ENCODE measurements around the gene ITPKC. TPM values are rescaled to one million over a fixed set of nuclear protein-coding genes. Genes with fewer than 3 reads are reported as not detected.

The ITPKC gene
- total and polyA plus RNA-seq, 7 donors, result 17.4 to 39.6 (median 24.5) TPM

DNA sequence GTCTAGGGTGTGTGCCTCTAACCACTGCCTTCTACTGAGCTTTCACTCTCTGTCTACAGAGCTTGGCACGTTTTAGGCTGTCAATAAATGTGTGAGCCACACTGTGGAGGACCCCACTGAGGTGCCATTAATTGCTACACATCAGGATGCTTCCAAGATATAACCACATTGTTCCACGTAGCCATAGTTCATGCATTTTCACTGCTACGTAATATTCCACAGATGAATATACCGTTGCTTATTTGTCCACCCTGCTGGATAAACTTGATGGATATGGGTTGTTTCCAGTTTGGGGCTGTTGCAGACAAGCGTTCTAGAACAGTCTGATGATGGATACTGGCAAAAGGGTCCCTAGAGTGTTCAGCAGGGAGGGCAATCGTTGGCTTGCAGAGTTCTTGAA is 15.2 kb upstream of the ITPKC start:
- 94 to 97% methylated on average over 6 of the region's 6 CpGs for WGBS, 2 donors
- TF ChIP-seq, protein P1, sequence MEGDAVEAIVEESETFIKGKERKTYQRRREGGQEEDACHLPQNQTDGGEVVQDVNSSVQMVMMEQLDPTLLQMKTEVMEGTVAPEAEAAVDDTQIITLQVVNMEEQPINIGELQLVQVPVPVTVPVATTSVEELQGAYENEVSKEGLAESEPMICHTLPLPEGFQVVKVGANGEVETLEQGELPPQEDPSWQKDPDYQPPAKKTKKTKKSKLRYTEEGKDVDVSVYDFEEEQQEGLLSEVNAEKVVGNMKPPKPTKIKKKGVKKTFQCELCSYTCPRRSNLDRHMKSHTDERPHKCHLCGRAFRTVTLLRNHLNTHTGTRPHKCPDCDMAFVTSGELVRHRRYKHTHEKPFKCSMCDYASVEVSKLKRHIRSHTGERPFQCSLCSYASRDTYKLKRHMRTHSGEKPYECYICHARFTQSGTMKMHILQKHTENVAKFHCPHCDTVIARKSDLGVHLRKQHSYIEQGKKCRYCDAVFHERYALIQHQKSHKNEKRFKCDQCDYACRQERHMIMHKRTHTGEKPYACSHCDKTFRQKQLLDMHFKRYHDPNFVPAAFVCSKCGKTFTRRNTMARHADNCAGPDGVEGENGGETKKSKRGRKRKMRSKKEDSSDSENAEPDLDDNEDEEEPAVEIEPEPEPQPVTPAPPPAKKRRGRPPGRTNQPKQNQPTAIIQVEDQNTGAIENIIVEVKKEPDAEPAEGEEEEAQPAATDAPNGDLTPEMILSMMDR (IDR thresholded peaks at IDR 0.05), result no peak
- no peak for TF ChIP-seq POLR2A (IDR thresholded peaks at IDR 0.05)
- no peak for TF ChIP-seq POLR2AphosphoS5 (IDR thresholded peaks at IDR 0.05)
- no peak for TF ChIP-seq EP300 (IDR thresholded peaks at IDR 0.05)
- Histone ChIP-seq H3K27me3 (no peaks in the 10 kb centered on the region), H3K27ac (peak overlapping the region in 3 of 4 donors; percentile 69 to 75 (median 73)), H3K9me3 (no peaks in the 10 kb centered on the region), H3K4me1 (peaks cover 0 to 19% (median 10%) of the 10 kb centered on the region in 4 donors), H3K36me3 (peaks cover 14 to 87% (median 31%) of the 10 kb centered on the region in 4 donors), H3K4me3 (no peak overlapping the region)
- no peak for DNase-seq
- intact Hi-C loops (cut with DNase I), result loop anchor here (2.0 kb wide), 1 partner anchor 39 kb away; no protein-coding TSS in a partner anchor

DNA sequence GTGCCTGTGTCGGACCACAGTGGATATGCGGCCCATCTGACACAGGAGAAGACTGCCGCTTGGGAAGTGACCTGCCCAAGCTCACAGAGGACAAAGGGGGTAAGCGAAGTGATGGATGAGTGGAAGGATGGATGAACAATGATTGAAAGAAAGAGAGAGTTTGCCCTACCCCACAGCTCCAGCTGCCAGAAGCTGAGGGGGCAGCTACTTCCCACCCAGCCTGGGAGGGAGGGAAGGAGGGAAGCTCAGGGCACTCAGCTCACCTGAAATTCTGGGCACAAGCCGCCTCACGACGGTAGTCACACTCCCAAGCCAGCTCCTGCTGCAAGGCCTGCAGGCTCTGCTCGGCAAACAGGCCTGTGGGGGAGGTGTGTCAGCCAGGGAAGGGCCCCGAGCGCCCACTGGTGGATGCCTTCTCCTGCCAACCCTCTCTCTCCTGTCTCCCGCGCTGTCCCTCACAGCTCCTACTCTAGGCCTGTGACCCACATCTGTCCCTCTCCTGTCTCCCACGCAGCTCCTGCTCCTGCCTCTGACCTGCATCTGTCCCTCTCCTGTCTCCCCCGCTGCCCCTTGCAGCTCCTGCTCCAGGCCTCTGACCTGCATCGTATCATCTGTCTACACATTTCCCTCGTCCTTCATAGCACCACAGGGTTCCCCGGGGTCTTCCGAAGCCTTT is 14.4 kb upstream of the ITPKC start:
- Histone ChIP-seq H3K27ac (peak overlapping the region; percentile 6 to 75 (median 71)), H3K36me3 (peaks cover 14 to 87% (median 31%) of the 10 kb centered on the region in 4 donors), H3K27me3 (no peaks in the 10 kb centered on the region), H3K4me3 (no peak overlapping the region), H3K9me3 (no peaks in the 10 kb centered on the region), H3K4me1 (peaks cover 0 to 19% (median 10%) of the 10 kb centered on the region in 4 donors)
- intact Hi-C loops (cut with DNase I), result loop anchor here (2.0 kb wide), 1 partner anchor 40 kb away; no protein-coding TSS in a partner anchor
- DNase-seq, result peak; percentile 84
- no peak for TF ChIP-seq POLR2AphosphoS5 (IDR thresholded peaks at IDR 0.05)
- TF ChIP-seq, protein P1 (IDR thresholded peaks at IDR 0.05), result peak; percentile 58 to 75 (median 70)
- 73 to 82% methylated on average over 18 of the region's 18 CpGs for WGBS, 2 donors

DNA sequence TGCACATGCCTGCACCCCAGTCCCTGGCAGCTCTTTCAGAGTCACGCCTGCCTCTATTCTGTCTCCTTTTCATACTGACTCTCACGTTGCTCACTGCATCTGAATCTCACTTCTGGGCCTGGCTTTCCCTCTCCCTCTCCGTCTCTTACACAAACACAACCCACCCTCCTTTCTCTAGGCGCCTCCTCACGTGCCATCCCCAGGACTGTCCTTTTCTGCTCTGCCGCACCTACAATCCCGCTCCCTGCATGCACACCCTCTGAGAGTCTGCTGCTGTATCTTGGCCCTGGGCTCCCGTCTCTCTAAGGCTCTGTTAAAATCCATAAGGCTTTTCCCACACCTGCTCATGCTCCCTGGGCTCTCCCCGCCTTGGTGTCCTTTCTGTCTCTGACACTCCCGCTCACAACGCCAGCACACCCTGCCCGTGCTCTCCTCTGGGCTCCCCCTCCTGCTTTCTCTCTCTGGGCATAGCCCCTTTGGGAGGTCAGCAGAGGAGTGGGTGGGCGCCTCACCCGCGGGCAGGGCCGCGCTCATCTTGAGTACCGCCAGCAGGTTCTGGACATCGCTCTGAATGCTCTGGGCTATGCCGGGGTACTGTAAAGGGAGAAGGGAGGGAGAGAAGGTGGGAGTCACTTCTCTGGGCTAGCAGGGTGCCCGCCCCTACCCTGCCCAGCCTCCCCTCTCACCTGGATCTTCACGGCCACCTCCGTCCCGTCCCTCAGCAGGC is 13.7 kb upstream of the ITPKC start:
- Histone ChIP-seq H3K27me3 (no peaks in the 10 kb centered on the region), H3K36me3 (peaks cover 18 to 90% (median 35%) of the 10 kb centered on the region in 4 donors), H3K27ac (peak overlapping the region; percentile 6 to 75 (median 71)), H3K9me3 (no peaks in the 10 kb centered on the region), H3K4me3 (no peak overlapping the region), H3K4me1 (peaks cover 0 to 19% (median 10%) of the 10 kb centered on the region in 4 donors)
- 93 to 95% methylated on average over 24 of the region's 24 CpGs for whole genome bisulfite sequencing, 2 donors
- TF ChIP-seq, protein P1 (IDR thresholded peaks at IDR 0.05), result no peak
- TF ChIP-seq POLR2AphosphoS5 (IDR thresholded peaks at IDR 0.05), result no peak
- TF ChIP-seq POLR2A (IDR thresholded peaks at IDR 0.05), result no peak
- no peak for TF ChIP-seq EP300 (IDR thresholded peaks at IDR 0.05)
- intact Hi-C loops (cut with DNase I), result loop anchor here (2.0 kb wide), 1 partner anchor 40 kb away; no protein-coding TSS in a partner anchor
- DNase-seq, result no peak

DNA sequence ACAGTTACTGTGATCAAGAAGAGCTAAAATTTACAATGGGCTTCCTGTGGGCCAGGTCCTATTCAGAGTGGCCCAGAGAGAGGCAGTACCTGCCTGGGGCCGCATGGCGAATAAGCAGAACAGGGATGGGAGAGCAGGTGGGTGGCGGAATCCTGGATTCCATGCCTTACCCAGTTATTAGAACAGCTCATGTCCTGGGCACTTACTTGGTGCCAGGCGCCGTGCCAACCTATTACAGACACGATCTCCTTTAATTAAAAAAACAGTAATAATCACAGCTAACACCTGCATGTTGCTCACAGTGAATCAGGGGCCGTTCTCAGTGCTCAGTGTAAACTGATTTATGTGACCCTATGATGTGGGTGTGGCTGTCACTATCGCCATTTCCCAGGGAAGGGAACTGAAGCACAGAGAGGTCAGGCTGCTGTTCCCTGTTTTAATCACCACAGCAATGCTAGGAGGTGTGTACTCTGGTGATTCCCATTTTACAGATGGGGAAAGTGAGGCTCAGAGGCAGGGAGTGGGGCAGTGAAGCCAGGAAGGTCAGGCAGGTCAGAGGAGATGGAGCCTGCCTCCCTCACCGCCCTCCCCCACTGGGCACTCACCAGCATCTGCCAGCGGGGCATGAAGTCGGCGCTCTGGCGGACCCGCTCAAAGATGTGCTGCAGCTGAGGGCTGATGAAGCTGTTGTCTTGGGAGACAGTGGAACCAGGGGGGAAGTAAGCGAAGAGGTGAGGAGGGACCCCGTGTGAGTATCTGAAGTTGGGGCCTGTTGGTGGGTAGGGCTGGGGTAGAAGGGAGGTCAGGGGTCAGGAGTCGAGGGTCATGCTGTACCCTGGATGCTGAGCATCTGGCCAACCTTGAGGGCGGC is 12.2 kb upstream of the ITPKC start:
- no peak for DNase-seq
- 88 to 90% methylated on average over 18 of the region's 18 CpGs for WGBS, 2 donors
- TF ChIP-seq, protein P1 (IDR thresholded peaks at IDR 0.05), result no peak
- TF ChIP-seq POLR2AphosphoS5 (IDR thresholded peaks at IDR 0.05), result no peak

More for the DNA sequence above, 12.2 kb upstream of the ITPKC start:
- Histone ChIP-seq H3K27me3 (no peaks in the 10 kb centered on the region), H3K9me3 (no peaks in the 10 kb centered on the region), H3K4me1 (peaks cover 0 to 19% (median 10%) of the 10 kb centered on the region in 4 donors), H3K27ac (no peak overlapping the region), H3K4me3 (no peak overlapping the region), H3K36me3 (peaks cover 16 to 90% (median 44%) of the 10 kb centered on the region in 4 donors)
- intact Hi-C loops (cut with DNase I), result no loop called here
